ENCODE results near the gene CSTF2T.

DNA sequence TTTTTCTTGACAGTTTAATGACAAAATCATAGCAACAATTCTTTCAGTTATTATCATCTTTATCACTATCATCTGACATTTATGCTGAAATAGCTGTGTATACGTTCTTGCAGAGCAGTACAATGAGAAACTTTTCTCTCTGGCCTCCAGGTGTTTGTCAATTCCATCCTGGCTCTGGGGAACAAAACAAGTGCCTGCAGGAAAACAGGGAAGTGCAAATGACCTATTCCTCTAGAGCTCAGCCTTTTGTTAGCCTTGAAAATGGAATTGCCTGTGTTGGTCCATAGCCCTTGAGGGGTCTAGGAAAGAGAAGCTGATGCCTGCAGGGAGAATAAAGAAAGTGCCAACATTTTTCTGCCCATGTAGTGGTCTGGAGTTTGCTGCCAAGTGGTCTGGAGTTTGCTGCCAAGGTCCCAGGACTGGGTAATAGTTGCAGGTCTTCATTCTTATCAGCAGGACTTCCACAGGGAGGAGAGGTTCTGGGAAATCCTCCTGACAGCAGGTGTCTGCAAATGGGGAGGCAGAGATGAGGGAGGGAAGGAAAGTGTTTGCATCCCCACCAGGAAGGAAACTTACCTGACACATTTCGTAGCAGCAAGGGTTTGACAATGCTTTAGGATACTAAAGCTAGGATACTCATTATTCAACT, 10.1 kb upstream of the CSTF2T start:
- TF ChIP-seq, protein P1, sequence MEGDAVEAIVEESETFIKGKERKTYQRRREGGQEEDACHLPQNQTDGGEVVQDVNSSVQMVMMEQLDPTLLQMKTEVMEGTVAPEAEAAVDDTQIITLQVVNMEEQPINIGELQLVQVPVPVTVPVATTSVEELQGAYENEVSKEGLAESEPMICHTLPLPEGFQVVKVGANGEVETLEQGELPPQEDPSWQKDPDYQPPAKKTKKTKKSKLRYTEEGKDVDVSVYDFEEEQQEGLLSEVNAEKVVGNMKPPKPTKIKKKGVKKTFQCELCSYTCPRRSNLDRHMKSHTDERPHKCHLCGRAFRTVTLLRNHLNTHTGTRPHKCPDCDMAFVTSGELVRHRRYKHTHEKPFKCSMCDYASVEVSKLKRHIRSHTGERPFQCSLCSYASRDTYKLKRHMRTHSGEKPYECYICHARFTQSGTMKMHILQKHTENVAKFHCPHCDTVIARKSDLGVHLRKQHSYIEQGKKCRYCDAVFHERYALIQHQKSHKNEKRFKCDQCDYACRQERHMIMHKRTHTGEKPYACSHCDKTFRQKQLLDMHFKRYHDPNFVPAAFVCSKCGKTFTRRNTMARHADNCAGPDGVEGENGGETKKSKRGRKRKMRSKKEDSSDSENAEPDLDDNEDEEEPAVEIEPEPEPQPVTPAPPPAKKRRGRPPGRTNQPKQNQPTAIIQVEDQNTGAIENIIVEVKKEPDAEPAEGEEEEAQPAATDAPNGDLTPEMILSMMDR (IDR thresholded peaks at IDR 0.05): no peak
- no peak for TF ChIP-seq EP300 (IDR thresholded peaks at IDR 0.05)
- no peak for TF ChIP-seq POLR2A (IDR thresholded peaks at IDR 0.05)
